Hepatocyte (in vitro differentiated cells): Measurements from ENCODE around the gene IPO5.

Source experiments
- CTCF ChIP-seq: fragments of 200-600 bp; sonication (generic); IDR thresholded peaks from 2 replicates; pipeline ENCODE4 v1.5.1; 2016; ENCODE audit warnings: antibody characterized with exemption, mild to moderate bottlenecking; ENCODE audit not compliant: poor library complexity
- EZH2 ChIP-seq: fragments of 200-600 bp; sonication (generic); IDR thresholded peaks from 2 replicates; pipeline ENCODE4 v1.6.1; 2016; ENCODE audit warnings: antibody characterized with exemption, mild to moderate bottlenecking, borderline replicate concordance
- EZH2phosphoT487 ChIP-seq: fragments of 200-600 bp; sonication (generic); IDR thresholded peaks from one replicate; pipeline ENCODE4 v1.6.1; 2018; ENCODE audit warnings: antibody characterized with exemption, mild to moderate bottlenecking, low read depth, moderate library complexity; ENCODE audit not compliant: unreplicated experiment, severe bottlenecking

GRCh38 chr13:97912139-97912535 lies 41.3 kb upstream of the IPO5 start:
- TF ChIP-seq CTCF (no peak), EZH2 (no peak), EZH2phosphoT487 (no peak)
